Lower lobe of right lung (tissue), 2 donors: ENCODE data around the gene TUBA3D. TPM values are rescaled to one million over a fixed set of nuclear protein-coding genes. Genes with fewer than 3 reads are reported as not detected.
"Not testable (repeated sequence)": the region's sequence is repeated elsewhere in the genome, so short reads cannot be mapped to it uniquely, and the experiment has no call there.

ENCODE experiments used
- ATAC-seq, 2 donors: fragments of 200-7000 bp; cut with Tn5 transposase; one replicate each; pipeline ENCODE4 v1.9.1; 2020 to 2022; ENCODE audit warnings: mild to moderate bottlenecking in 2 of 2, moderate library complexity in 2 of 2
- DNase-seq: peaks from one replicate; pipeline ENCODE4 v3.0.0-alpha.2; 2020
- H3K27ac ChIP-seq: fragments of 200-600 bp; one replicate; pipeline ENCODE4 v1.8.0; 2022
- H3K27me3 ChIP-seq: fragments of 200-600 bp; one replicate; pipeline ENCODE4 v1.8.0; 2022; ENCODE audit warnings: low read depth
- H3K36me3 ChIP-seq: fragments of 200-600 bp; one replicate; pipeline ENCODE4 v1.8.0; 2022; ENCODE audit warnings: mild to moderate bottlenecking
- H3K4me1 ChIP-seq: fragments of 200-600 bp; one replicate; pipeline ENCODE4 v1.8.0; 2022
- H3K4me3 ChIP-seq: fragments of 200-600 bp; one replicate; pipeline ENCODE4 v1.8.0; 2022; ENCODE audit warnings: mild to moderate bottlenecking
- H3K9me3 ChIP-seq: fragments of 200-600 bp; one replicate; pipeline ENCODE4 v1.8.0; 2022
- intact Hi-C: fragments of 100-400 bp; cut with DNase I; formaldehyde crosslinking; loops from one replicate; pipeline ENCODE4 v1.11.0; 2022
- total RNA-seq: library from RNA; stranded (reverse); fragmentation: NEBNext Ultra II Directional; extraction: Animal tissue kit (Norgen Biotek cat#: 25700); gene quantifications from one replicate; pipeline ENCODE4 v1.2.1, GENCODE V29; 2021
- TF ChIP-seq, protein P1 (sequence below): fragments of 200-600 bp; IDR thresholded peaks from one replicate; pipeline ENCODE4 v1.8.0; 2022; ENCODE audit warnings: antibody characterized with exemption, mild to moderate bottlenecking
- donor health status: DM: no; HTN: yes; CAD: no; lungs with severe emphysema.

TUBA3D gene
- total RNA-seq, 1 donor from 2014 or later: not detected

DNA sequence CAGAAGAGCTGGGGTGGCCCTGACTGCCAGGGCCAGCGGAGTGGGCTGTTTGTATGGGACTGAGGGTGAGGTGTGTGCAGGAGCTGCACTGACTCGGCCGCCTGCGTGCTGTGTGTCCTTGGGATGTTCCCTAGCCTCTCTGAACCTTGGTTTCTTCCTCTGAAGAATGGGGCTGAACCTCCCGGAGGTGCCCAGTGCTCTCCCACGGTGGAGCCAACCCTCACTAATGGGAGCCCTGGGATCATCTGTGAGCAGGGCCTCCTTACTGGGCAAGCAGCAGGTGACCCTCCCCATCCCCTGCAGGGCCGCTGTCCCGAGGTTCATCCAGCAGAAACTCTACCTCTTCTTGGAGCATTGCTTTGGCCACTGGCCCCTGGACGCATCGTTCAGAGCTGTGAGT lies 40.1 kb downstream of the TUBA3D start:
- ATAC-seq (no peak), DNase-seq (no peak)
- Histone ChIP-seq H3K9me3 (no peaks in the 10 kb centered on the region), H3K27me3 (no peaks in the 10 kb centered on the region), H3K36me3 (peaks cover 52% of the 10 kb centered on the region), H3K27ac (no peak overlapping the region), H3K4me3 (no peak overlapping the region), H3K4me1 (no peaks in the 10 kb centered on the region)
- intact Hi-C loops: no loop called here
- TF ChIP-seq, protein P1, sequence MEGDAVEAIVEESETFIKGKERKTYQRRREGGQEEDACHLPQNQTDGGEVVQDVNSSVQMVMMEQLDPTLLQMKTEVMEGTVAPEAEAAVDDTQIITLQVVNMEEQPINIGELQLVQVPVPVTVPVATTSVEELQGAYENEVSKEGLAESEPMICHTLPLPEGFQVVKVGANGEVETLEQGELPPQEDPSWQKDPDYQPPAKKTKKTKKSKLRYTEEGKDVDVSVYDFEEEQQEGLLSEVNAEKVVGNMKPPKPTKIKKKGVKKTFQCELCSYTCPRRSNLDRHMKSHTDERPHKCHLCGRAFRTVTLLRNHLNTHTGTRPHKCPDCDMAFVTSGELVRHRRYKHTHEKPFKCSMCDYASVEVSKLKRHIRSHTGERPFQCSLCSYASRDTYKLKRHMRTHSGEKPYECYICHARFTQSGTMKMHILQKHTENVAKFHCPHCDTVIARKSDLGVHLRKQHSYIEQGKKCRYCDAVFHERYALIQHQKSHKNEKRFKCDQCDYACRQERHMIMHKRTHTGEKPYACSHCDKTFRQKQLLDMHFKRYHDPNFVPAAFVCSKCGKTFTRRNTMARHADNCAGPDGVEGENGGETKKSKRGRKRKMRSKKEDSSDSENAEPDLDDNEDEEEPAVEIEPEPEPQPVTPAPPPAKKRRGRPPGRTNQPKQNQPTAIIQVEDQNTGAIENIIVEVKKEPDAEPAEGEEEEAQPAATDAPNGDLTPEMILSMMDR: no peak

DNA sequence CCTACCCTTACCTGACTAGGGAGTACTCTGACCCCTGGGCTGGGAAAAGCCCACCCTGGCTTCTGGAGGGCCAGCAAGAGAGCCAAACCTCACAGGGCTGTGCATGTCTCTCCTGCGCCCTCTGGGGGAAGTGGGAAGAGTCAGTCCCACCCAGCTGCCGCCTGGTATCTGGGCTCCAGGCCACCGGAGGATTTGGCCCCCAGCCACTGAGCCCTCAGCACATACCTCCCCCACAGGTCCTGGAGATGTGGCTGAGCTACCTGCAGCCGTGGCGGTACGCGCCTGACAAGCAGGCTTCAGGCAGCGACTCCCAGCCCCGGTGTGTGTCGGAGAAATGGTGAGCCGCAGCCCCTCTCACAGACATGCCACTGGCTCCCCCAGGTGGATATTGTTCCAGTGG lies 40.7 kb downstream of the TUBA3D start:
- H3K27ac ChIP-seq, H3K4me3 ChIP-seq, H3K4me1 ChIP-seq, H3K9me3 ChIP-seq, ATAC-seq, DNase-seq, intact Hi-C loops, H3K27me3 ChIP-seq: not testable (repeated sequence)
- peaks cover 51% of the 10 kb centered on the region for H3K36me3 ChIP-seq

DNA sequence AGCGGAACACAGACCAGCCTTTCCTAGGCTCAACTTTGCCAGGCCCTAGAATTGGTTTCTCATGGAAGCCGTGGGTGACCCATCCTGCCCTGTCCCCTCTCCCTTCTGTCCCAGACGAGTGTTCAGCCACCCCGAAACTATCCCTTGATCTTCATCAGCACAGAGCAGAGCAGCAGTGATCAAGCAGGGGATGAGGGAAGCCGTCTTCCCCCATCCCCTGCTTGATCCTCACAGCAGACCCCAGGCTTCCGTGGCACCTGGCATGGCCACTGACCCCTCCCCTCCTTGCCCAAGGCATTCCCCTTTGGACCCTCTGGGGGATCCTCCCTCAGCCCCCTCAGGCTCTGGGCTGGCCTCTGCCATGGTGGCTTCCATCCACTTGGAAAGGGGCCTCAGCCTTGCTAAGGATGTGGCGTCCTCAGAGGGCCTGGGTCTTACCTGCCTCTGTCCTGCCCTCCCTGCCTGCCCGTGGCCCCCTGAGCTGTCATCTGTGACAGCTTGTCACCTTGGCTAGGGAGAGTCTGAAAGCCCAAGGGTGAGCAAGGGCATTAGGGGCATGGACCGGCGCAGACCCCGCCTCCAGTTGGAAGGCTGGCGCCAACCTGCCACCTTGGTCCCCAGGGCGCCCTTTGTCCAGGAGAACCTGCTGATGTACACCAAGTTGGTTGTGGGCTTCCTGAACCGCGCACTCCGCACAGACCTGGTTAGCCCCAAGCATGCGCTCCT lies 41.4 kb downstream of the TUBA3D start:
- intact Hi-C loops: no loop called here
- DNase-seq (no peak), ATAC-seq (no peak)
- Histone ChIP-seq H3K9me3 (no peaks in the 10 kb centered on the region), H3K27me3 (no peaks in the 10 kb centered on the region), H3K4me3 (no peak overlapping the region), H3K27ac (no peak overlapping the region), H3K4me1 (no peaks in the 10 kb centered on the region), H3K36me3 (peaks cover 49% of the 10 kb centered on the region)
- TF ChIP-seq, protein P1: no peak

DNA sequence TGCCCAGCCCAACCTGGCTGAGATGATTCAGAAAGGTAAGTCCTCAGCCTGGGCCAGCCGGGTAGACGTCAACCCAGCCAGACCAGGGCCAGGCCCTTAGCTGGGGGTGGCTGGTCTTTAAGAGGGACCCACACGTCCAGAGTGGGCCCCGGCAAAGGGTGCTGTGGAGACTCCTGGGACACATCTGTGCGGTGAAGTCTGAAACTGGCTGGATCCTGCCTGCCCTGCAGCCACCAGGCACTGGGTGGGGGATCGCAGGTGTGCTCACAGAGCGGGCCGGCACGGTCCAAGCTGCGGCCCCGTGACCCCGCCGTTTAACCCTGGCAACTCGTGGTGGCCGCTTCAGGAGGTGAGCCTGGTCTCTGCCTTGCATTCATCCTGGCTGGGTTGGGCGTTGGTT lies 41.9 kb downstream of the TUBA3D start:
- H3K4me1 ChIP-seq, DNase-seq, H3K27ac ChIP-seq, intact Hi-C loops, ATAC-seq, H3K4me3 ChIP-seq, H3K9me3 ChIP-seq, H3K27me3 ChIP-seq: not testable (repeated sequence)
- peaks cover 44% of the 10 kb centered on the region for H3K36me3 ChIP-seq

DNA sequence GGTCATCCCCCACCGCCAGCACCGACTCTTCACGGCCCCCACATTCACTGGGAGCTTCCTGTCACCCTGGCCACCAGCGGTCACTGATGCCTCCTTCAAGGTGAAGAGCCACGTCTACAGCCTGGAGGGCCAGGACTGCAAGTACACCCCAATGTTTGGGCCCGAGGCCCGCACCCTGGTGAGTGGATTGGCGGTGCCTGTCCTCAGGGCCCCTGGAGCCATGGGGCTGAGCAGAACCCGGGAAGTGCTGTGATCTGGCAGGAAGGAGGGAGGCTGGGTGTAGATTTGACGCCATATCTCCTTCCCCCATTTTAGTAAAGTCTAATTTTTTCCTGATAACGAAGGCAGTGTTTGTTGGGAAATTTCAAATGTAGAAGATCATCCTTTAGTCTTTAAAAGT lies 42.6 kb downstream of the TUBA3D start:
- ATAC-seq, H3K27me3 ChIP-seq, H3K4me3 ChIP-seq, intact Hi-C loops, DNase-seq, H3K9me3 ChIP-seq, H3K27ac ChIP-seq, H3K4me1 ChIP-seq: not testable (repeated sequence)
- H3K36me3 ChIP-seq: peaks cover 40% of the 10 kb centered on the region

DNA sequence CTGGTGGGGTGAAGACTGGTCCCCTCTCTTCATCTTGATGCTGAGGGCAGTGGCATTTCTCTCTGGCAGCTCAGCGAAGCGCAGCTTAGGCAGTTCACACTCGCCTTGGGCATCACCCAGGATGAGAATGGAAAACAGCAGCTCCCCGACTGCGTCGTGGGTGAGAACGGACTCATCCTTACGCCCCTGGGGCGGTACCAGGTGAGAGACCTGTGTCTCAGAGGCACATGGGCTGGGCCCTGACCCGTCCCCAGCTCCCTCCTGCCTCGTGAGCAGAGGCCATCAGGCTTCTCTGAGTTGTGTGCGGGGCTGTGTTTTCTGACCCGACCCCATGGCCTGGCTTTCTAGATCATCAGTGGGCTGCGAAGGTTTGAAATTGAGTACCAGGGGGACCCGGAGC lies 43.5 kb downstream of the TUBA3D start:
- Histone ChIP-seq H3K27me3 (no peaks in the 10 kb centered on the region), H3K36me3 (peaks cover 34% of the 10 kb centered on the region)
- intact Hi-C loops: no loop called here

DNA sequence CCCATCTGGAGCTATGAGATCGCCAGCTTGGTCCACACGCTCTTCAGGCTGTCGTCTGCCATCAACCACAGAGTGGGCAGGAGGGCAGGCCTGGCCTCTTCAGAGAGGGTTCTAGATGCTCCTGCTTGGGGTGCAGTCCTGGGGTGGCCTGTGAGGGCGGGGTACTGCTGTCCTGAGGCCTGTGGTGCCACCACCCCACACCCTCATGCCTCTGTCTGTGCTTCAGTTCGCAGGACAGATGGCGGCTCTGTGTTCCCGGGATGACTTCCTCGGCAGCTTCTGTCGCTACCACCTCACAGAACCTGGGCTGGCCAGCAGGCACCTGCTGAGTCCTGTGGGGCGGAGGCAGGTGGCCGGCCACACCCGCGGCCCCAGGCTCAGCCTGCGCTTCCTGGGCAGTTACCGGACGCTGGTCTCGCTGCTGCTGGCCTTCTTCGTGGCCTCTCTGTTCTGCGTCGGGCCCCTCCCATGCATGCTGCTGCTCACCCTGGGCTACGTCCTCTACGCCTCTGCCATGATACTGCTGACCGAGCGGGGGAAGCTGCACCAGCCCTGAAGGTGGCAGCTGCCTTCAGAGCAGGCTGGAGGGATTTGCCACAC lies 44.1 kb downstream of the TUBA3D start:
- H3K9me3 ChIP-seq, DNase-seq, intact Hi-C loops, H3K27me3 ChIP-seq, H3K4me3 ChIP-seq, H3K27ac ChIP-seq, ATAC-seq, H3K4me1 ChIP-seq: not testable (repeated sequence)
- H3K36me3 ChIP-seq: peaks cover 34% of the 10 kb centered on the region

More for the DNA sequence above, 43.5 kb downstream of the TUBA3D start:
- Histone ChIP-seq H3K4me3 (no peak overlapping the region), H3K4me1 (no peaks in the 10 kb centered on the region), H3K9me3 (no peaks in the 10 kb centered on the region), H3K27ac (no peak overlapping the region)
- no peak for DNase-seq
- no peak for ATAC-seq
- TF ChIP-seq, protein P1: no peak
